Liver (tissue), 3 donors: ENCODE measurements around the gene TMEM109.

Experiments
- CTCF ChIP-seq: fragments of 150-350 bp; IDR thresholded peaks from 2 replicates; pipeline ENCODE4 v1.5.1; 2017; ENCODE audit warnings: improper control_type of control experiment, low read depth, low read length; ENCODE audit not compliant: missing input control
- GABPA ChIP-seq, 2 donors: IDR thresholded peaks in 1 of 2; conservative IDR thresholded peaks in 1 of 2; 2 replicates each; pipeline ENCODE4 v1.6.1; 2016; ENCODE audit warnings: antibody characterized with exemption in 2 of 2, mild to moderate bottlenecking in 1 of 2, moderate library complexity in 1 of 2
- MAX ChIP-seq: IDR thresholded peaks from 2 replicates; pipeline ENCODE4 v1.6.1; 2016; ENCODE audit warnings: antibody characterized with exemption
- RAD21 ChIP-seq, 2 donors: IDR thresholded peaks; 2 replicates each; pipeline ENCODE4 v1.6.1; 2016; ENCODE audit warnings: antibody characterized with exemption in 2 of 2, mild to moderate bottlenecking in 2 of 2
- RXRA ChIP-seq, 2 donors: IDR thresholded peaks; 2 replicates each; pipeline ENCODE4 v1.6.1; 2017 to 2018; ENCODE audit warnings: antibody characterized with exemption in 2 of 2, mild to moderate bottlenecking in 1 of 2
- SP1 ChIP-seq: IDR thresholded peaks from 2 replicates; pipeline ENCODE4 v1.6.1; 2018; ENCODE audit warnings: antibody characterized with exemption, mild to moderate bottlenecking
- donor health status: healthy.
- donor health status: healthy.

GRCh38 chr11:60923326-60923725 is 9.4 kb downstream of the TMEM109 start:
- TF ChIP-seq CTCF: no peak
- TF ChIP-seq RXRA (IDR thresholded peaks at IDR 0.05): no peak
- TF ChIP-seq RAD21 (IDR thresholded peaks at IDR 0.05): no peak
- no peak for TF ChIP-seq SP1
- no peak for TF ChIP-seq MAX
- no peak for TF ChIP-seq GABPA (IDR thresholded peaks at IDR 0.05 in 1 of 2, conservative IDR thresholded peaks at IDR 0.05 in 1 of 2)
